ENCODE results near the gene MORN4.

DNA sequence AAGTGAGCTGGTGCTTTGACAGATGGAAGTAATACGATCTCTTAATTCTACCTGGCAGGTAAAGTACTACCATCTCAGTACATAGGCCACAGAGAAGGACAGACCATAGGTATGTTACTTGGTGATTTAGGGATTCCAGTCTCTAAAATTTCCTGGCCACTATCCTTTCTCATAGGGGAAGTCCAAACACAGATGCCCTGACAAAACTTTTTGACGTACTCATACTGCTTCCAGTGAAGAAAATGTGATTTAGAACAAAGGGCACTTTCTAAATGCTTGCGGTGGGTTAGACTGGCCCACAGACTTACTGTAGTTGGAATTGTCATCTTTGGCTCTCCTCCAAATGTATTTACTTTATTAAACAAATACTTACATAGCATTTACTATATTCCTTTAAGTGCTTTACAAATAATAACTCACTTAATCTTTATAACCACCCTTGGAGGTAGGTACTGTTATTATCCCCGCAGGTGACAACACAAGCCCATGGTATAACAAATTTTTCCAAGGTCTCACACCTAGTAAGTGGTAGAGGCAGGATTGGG, 10.2 kb upstream of the MORN4 start:
- no peak for TF ChIP-seq POLR2A (IDR thresholded peaks at IDR 0.05)
- TF ChIP-seq, protein P1, sequence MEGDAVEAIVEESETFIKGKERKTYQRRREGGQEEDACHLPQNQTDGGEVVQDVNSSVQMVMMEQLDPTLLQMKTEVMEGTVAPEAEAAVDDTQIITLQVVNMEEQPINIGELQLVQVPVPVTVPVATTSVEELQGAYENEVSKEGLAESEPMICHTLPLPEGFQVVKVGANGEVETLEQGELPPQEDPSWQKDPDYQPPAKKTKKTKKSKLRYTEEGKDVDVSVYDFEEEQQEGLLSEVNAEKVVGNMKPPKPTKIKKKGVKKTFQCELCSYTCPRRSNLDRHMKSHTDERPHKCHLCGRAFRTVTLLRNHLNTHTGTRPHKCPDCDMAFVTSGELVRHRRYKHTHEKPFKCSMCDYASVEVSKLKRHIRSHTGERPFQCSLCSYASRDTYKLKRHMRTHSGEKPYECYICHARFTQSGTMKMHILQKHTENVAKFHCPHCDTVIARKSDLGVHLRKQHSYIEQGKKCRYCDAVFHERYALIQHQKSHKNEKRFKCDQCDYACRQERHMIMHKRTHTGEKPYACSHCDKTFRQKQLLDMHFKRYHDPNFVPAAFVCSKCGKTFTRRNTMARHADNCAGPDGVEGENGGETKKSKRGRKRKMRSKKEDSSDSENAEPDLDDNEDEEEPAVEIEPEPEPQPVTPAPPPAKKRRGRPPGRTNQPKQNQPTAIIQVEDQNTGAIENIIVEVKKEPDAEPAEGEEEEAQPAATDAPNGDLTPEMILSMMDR (IDR thresholded peaks at IDR 0.05 in 4 of 5, conservative IDR thresholded peaks at IDR 0.05 in 1 of 5) = no peak
